Testis (tissue), 2 donors: Measurements from ENCODE around the gene IGSF9B.

ENCODE experiments used
- CTCF ChIP-seq, 3 experiments: fragments of 450-650 bp in 2 of 3; fragments of 200-600 bp in 1 of 3; sonication (generic) in 1 of 3; IDR thresholded peaks; one replicate each; pipeline ENCODE4 v1.5.1; 2016 to 2019; ENCODE audit warnings: antibody characterized with exemption in 3 of 3, mild to moderate bottlenecking in 2 of 3, moderate library complexity in 1 of 3
- POLR2A ChIP-seq: fragments of 450-650 bp; IDR thresholded peaks from one replicate; pipeline ENCODE4 v1.6.1; 2017; ENCODE audit warnings: antibody characterized with exemption, mild to moderate bottlenecking, moderate library complexity

DNA sequence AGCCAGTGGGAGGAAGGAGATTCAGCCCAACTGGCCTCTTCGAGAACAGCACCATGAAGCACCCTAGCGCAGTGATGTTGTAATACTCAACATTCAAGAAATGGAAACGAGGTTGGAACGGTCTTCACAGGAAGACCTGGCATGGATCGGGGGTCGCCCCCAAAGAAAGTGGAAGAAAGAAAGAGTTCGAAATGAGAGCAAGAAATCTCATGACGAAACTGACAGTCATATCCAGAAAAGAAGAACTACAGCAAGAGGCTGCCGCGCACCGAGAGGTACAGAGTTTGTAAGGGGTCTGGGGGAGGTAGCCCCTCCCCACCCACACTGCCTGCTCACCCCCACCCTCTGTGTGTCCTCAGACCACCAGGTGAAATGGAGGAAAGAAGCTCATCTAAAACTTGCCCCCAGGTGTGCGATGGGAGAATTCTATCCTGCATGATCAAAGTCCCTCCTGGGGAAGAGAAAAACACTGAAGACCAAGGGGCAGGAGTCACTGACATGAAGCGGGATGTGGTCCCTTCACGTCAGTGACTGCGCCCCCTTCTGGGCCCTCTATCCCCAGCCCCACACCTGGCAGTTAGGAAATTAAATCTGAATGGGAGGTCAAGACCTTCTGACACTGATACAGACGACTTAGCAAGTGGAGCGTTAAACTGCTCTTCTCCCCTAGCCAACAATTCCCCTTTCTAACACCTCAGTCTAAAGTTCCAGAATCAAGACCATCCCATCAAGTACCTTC lies 58.6 kb downstream of the IGSF9B start:
- no peak for TF ChIP-seq CTCF (IDR thresholded peaks at IDR 0.05)
- no peak for TF ChIP-seq POLR2A
